ENCODE data around the gene PLXDC1. TPM values are rescaled to one million over a fixed set of nuclear protein-coding genes. Genes with fewer than 3 reads are reported as not detected.

The PLXDC1 gene
- total RNA-seq, 1 donor: 2.9 TPM

GRCh38 chr17:39174920-39175694 is 23.7 kb upstream of the PLXDC1 start:
- no peak overlapping the region for H2AFZ ChIP-seq (ENCODE audit: low read length)
- H3K9me3 ChIP-seq (ENCODE audit: low read depth, low read length): no peaks in the 10 kb centered on the region
- no peak overlapping the region for H3K4me2 ChIP-seq (ENCODE audit: insufficient read depth, low read length)
- peaks cover 29% of the 10 kb centered on the region for H3K36me3 ChIP-seq (ENCODE audit: insufficient read depth, low read length)
- peaks cover 6% of the 10 kb centered on the region for H3K4me1 ChIP-seq (ENCODE audit: insufficient read depth, low read length)
- H4K20me1 ChIP-seq (ENCODE audit: insufficient read depth, low read length): peaks cover 18% of the 10 kb centered on the region
- no peaks in the 10 kb centered on the region for H3K27me3 ChIP-seq (ENCODE audit: insufficient read depth, low read length)
- no peak overlapping the region for H3K4me3 ChIP-seq (ENCODE audit: insufficient read depth, low read length)
- no peak overlapping the region for H3K27ac ChIP-seq (ENCODE audit: low read depth, low read length)
- H3K79me2 ChIP-seq (ENCODE audit: insufficient read depth, low read length): no peaks in the 10 kb centered on the region
- peak; percentile 95 for DNase-seq (ENCODE audit: insufficient read length, low spot score, missing footprints)
- TF ChIP-seq, protein P1, sequence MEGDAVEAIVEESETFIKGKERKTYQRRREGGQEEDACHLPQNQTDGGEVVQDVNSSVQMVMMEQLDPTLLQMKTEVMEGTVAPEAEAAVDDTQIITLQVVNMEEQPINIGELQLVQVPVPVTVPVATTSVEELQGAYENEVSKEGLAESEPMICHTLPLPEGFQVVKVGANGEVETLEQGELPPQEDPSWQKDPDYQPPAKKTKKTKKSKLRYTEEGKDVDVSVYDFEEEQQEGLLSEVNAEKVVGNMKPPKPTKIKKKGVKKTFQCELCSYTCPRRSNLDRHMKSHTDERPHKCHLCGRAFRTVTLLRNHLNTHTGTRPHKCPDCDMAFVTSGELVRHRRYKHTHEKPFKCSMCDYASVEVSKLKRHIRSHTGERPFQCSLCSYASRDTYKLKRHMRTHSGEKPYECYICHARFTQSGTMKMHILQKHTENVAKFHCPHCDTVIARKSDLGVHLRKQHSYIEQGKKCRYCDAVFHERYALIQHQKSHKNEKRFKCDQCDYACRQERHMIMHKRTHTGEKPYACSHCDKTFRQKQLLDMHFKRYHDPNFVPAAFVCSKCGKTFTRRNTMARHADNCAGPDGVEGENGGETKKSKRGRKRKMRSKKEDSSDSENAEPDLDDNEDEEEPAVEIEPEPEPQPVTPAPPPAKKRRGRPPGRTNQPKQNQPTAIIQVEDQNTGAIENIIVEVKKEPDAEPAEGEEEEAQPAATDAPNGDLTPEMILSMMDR (IDR thresholded peaks at IDR 0.05; ENCODE audit: extremely low read depth, low read depth, low read length): peak; percentile 75

GRCh38 chr17:39173526-39174274 is 22.3 kb upstream of the PLXDC1 start:
- H3K4me2 ChIP-seq (ENCODE audit: insufficient read depth, low read length): no peak overlapping the region
- H4K20me1 ChIP-seq (ENCODE audit: insufficient read depth, low read length): peaks cover 18% of the 10 kb centered on the region
- peaks cover 4% of the 10 kb centered on the region for H3K4me1 ChIP-seq (ENCODE audit: insufficient read depth, low read length)
- no peaks in the 10 kb centered on the region for H3K9me3 ChIP-seq (ENCODE audit: low read depth, low read length)
- DNase-seq (ENCODE audit: insufficient read length, low spot score, missing footprints): peak; percentile 73
- no peak overlapping the region for H3K4me3 ChIP-seq (ENCODE audit: insufficient read depth, low read length)
- no peaks in the 10 kb centered on the region for H3K79me2 ChIP-seq (ENCODE audit: insufficient read depth, low read length)
- H3K27ac ChIP-seq (ENCODE audit: low read depth, low read length): no peak overlapping the region
- TF ChIP-seq, protein P1 (IDR thresholded peaks at IDR 0.05; ENCODE audit: extremely low read depth, low read depth, low read length): no peak
- peaks cover 29% of the 10 kb centered on the region for H3K36me3 ChIP-seq (ENCODE audit: insufficient read depth, low read length)
- H3K27me3 ChIP-seq (ENCODE audit: insufficient read depth, low read length): no peaks in the 10 kb centered on the region
- H2AFZ ChIP-seq (ENCODE audit: low read length): no peak overlapping the region

GRCh38 chr17:39173080-39173479 is 21.6 kb upstream of the PLXDC1 start:
- Histone ChIP-seq H3K79me2 (ENCODE audit: insufficient read depth, low read length) (no peaks in the 10 kb centered on the region), H4K20me1 (ENCODE audit: insufficient read depth, low read length) (peaks cover 18% of the 10 kb centered on the region), H3K4me3 (ENCODE audit: insufficient read depth, low read length) (no peak overlapping the region), H3K36me3 (ENCODE audit: insufficient read depth, low read length) (peaks cover 29% of the 10 kb centered on the region), H3K27ac (ENCODE audit: low read depth, low read length) (no peak overlapping the region), H3K9me3 (ENCODE audit: low read depth, low read length) (no peaks in the 10 kb centered on the region), H2AFZ (ENCODE audit: low read length) (no peak overlapping the region), H3K4me2 (ENCODE audit: insufficient read depth, low read length) (no peak overlapping the region), H3K4me1 (ENCODE audit: insufficient read depth, low read length) (no peaks in the 10 kb centered on the region), H3K27me3 (ENCODE audit: insufficient read depth, low read length) (no peaks in the 10 kb centered on the region)
- TF ChIP-seq, protein P1 (IDR thresholded peaks at IDR 0.05; ENCODE audit: extremely low read depth, low read depth, low read length): no peak
- DNase-seq (ENCODE audit: insufficient read length, low spot score, missing footprints): peak; percentile 37

GRCh38 chr17:39171933-39172332 is 20.5 kb upstream of the PLXDC1 start:
- Histone ChIP-seq H3K36me3 (ENCODE audit: insufficient read depth, low read length) (peaks cover 18% of the 10 kb centered on the region), H2AFZ (ENCODE audit: low read length) (no peak overlapping the region), H3K4me1 (ENCODE audit: insufficient read depth, low read length) (no peaks in the 10 kb centered on the region), H3K9me3 (ENCODE audit: low read depth, low read length) (no peaks in the 10 kb centered on the region), H4K20me1 (ENCODE audit: insufficient read depth, low read length) (peaks cover 12% of the 10 kb centered on the region), H3K4me3 (ENCODE audit: insufficient read depth, low read length) (no peak overlapping the region), H3K27ac (ENCODE audit: low read depth, low read length) (no peak overlapping the region), H3K79me2 (ENCODE audit: insufficient read depth, low read length) (no peaks in the 10 kb centered on the region), H3K27me3 (ENCODE audit: insufficient read depth, low read length) (peaks cover 3% of the 10 kb centered on the region), H3K4me2 (ENCODE audit: insufficient read depth, low read length) (no peak overlapping the region)
- DNase-seq (ENCODE audit: insufficient read length, low spot score, missing footprints): no peak
- TF ChIP-seq, protein P1 (IDR thresholded peaks at IDR 0.05; ENCODE audit: extremely low read depth, low read depth, low read length): no peak

Measured in osteoblast (primary cell).